HG03039 (cell line): ENCODE results near the gene OR2T2.
A peak's percentile ranks its signal among the peaks of the same experiment; 100 is the strongest.
"Not testable (repeated sequence)": the region's sequence is repeated elsewhere in the genome, so short reads cannot be mapped to it uniquely, and the experiment has no call there.

Experiments used
- ATAC-seq: cut with Tn5 transposase; IDR thresholded peaks from one replicate; pipeline ENCODE4 v1.9.1; 2021; ENCODE audit warnings: mild to moderate bottlenecking, moderate library complexity; ENCODE audit not compliant: unreplicated experiment

Gene OR2T2

DNA sequence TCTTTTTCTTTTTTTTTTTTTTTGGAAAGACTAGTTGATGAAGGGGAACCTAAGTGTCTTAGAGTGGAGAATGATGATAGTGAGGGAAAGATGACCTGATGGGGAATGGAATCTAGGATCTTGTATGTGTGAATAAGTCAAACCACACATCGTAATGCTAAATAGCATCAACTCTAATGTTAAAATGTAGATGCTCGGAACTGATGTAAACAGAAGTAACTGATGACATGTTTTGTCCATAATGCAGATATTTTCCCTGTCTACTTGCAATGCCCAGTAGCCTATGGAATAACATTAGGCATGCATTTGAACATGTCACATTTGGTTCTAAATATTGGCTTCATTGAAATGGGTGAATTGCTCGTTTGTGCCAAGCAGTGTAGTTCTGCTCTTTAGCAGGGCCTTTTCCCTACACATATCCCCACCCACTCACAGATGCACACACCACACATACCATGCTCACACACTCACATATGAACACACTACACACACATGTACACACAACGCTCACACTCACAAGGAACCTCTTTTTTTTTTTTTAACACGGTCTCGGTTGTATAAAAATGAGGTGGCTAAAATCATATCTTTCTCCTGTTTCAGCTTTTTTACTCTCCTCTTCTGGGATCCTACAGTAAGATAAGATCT lies 4.5 kb downstream of the OR2T2 start:
- not testable (repeated sequence) for ATAC-seq

DNA sequence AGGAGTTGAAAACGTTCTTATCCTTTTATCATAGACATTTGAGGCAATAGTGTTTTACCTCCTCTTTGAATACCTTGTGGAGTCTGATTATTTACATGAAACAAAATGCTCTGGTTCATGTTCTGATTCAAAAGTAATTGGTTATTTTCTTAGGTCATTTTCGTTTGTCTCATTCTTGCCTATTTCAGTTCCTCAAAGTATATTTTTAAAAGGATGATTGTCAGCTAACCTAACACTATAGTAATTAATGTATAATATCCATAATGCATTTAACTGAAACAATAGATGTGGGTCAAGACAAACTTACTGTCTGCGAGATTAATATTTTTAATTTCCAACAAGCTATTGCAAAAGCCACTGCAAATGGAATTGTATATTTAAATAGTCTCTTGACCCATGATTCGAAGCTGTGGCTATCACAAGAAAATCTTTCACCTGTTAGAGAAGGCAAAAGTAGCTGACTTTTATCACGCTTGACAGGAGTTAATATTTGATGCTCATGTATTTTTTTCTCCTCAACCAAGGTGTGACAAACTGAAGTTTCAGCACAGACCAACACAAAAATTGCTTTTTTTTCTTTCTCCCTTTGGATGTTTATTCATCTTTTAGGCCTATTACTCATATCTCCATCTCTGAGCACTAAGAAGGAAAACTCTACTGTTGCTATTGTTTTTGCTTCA lies 5.2 kb downstream of the OR2T2 start:
- ATAC-seq, result peak; percentile 50

DNA sequence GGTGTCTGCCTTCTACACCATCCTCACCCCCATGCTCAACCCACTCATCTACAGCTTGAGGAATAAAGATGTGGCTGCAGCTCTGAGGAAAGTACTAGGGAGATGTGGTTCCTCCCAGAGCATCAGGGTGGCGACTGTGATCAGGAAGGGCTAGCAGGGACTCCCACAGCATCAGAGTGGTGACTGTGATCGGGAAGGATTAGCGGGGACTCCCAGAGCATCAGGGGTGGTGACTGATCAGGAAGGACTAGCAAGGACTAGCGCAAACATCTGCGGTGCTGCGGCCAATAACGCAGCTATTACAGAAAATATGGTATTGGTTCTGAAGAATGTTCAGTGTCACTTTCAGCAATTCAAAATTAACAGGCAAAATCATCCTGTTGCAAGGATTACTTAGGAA lies 8.2 kb downstream of the OR2T2 start:
- ATAC-seq, result not testable (repeated sequence)

DNA sequence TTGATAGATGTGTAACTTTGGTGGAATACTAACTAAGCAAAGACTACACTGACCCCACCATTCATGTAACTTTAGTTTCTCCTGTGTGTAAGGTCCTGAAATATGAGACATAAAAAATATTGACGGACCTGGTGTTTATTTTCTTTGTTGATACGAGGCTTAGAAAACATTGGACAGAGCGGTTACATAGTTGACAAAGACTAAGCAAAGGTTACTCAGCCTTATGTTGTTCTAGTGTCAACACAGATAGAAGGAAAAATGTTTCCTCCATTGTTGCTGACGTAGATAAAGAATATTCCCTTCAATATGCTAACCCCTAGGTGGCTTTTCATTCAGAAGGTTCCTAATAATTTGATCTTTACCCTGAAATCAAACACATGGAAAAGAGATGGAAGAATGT lies 9.6 kb downstream of the OR2T2 start:
- ATAC-seq, result not testable (repeated sequence)

DNA sequence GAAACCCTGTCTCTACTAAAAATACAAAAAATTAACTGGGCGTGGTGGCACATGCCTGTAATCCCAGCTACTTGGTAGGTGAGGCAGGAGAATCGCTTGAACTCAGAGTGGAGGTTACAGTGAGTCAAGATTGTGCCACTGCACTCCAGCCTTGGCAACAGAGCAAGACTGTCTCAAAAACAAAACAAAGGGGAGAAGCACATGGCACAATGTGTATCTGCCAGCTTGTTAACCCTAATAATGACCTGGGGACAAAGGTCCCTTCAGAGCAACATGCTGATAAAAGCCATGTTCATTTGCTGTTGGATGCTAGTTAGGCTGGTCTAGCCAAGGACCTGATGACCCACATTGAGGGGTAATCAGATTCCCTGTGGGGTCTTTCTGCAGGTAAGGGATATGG lies 11.2 kb downstream of the OR2T2 start:
- ATAC-seq, result not testable (repeated sequence)

DNA sequence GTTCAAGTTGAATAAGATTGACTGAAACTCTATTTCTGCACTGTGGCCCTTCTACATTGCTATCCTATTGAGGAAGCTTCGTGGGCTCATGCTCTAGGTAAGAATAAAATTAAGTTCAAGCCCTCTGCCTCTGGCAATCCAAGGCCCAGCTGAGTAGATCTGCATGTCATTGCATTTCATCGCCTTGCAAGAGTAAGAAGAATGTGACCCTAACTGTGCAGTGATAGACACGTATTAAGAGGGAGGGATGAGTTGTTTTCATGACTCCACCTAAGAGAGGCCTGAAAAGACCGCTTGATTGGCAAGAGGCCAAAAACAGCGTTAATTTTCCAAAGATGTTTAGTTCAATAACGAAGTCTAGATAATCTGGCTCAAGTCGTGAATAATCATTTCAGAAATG lies 13.7 kb downstream of the OR2T2 start:
- not testable (repeated sequence) for ATAC-seq

DNA sequence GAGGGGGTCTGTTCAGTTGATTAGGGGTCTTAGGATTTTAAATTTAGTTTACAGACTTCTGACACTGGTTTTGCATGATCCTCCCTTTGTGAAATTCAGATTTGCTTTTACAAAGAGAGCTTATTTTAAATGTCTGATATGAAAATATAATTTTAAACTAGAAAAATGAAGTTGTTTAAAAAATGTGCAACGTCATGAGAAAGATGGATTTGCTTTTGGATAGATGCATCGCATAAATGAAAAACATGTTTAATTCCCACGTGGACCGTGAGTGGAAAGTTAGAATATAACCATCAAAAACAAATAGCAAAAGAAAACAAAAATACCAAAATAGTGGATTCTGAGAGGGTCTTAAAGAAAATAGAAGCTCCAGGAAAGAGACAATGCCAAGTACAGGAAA lies 25.7 kb downstream of the OR2T2 start:
- ATAC-seq, result no peak

DNA sequence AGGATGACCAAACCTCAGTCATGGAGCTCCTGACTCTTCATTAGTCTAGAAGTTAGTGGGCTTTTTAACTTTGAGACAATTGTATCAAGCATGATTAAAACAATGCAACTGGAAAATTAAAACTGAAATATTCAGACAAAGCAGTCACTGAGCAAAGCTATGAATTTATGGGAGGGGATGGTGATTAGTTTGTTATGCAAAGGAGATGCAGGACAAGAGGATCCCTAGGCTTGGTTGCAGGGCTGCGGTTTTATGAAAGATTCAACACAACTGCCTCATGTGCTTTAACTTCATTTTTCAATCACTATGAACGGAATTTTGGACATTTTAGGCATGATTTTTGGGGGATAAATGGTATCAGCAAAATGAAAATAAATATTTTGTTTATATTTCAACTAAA lies 26.7 kb downstream of the OR2T2 start:
- ATAC-seq, result not testable (repeated sequence)

DNA sequence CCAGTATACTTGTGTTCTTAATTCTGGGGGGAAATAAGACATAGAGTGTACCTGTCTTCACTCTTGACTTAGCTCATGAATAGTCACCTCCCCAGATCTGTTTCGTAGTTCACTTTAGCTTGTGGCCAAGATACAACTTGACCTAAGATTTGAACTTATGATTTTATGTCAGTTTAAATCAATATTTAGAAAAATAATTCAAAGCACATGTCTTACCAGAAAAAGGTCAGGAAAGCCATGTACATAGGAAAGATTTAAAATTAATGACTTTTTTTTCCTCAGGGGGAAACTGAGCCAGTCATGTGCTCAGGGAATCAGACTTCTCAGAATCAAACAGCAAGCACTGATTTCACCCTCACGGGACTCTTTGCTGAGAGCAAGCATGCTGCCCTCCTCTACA lies 27.6 kb downstream of the OR2T2 start, which contains the start of gene OR2T3:
Gene OR2T3, plus strand, starts transcription at position 301 of the 400 bp plus-strand sequence. Its CDS starts 0 bp downstream, at position 301.
- not testable (repeated sequence) for ATAC-seq

DNA sequence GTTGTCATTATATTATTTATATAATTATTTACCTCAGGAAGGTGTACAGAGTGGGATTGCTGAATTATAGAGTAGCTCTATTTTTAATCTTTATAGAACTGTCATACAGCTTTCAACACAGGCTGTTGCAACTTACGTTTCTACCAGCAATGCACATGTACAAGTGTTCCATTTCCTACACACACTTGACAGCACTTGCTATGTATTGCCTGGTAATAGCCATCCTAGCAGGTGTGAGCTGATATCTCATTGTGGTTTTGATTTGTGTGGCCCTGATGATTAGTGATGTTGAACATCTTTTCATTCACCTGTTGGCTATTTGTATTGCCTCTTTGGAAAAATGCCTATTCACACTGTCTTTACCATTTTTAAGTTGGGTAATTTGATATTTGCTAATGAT lies 30.2 kb downstream of the OR2T2 start:
- ATAC-seq, result peak; percentile 76

DNA sequence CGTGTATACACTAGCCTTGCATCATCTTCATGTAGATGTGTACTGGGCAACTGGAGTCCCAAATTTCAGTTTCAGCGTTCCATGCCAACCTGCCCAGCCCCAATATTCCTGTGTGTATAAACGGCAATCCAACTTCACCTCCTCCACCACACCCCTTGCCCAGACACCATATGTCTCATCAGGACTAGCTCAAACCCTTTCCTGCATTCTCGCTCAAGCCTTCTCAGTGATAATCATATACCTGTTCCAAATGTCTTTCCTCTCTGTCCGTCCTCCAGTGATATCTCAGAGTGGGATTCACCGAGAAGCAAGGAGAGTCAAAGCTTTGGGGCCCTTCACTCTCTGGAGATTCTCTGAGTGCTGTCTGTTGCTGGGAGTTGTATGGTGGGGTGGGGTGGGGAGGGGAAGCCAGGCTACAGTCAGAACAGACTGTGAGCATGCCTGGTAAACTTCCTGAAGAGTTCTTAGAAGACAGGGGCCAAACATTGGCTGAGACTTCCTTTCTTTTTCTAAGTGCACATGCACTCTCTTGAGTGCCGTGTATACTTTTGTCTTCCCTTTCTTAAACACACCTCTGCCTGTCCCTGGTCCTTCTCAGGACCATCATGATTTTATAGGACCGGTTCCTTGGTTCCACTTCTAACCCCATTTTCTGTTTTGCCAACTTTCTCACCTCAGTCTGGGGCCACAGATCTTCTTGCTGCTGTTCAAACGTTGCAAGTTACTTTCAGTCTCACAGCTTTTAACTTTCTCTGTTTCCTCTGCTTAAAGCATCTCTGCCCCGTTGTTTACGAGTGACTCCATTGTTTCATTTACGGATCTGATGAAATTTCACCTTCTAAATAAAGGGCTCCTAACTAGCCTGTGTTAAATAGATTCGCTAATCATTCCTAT lies 36.5 kb downstream of the OR2T2 start:
- ATAC-seq, result peak; percentile 81

DNA sequence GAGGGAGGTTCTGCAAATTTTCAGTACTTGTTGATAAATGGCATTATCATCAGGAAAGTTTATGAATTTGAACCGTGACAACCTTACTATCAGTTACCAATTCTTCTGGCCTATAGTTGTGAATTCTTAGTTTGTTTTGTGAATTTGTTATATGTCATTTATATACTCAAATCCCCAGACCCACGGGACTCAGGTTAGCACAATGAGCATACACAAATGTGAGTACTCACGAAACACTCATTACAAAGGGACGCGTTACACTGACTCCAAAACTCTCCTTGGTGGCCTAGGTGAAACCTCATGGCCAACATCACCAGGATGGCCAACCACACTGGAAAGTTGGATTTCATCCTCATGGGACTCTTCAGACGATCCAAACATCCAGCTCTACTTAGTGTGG lies 42.9 kb downstream of the OR2T2 start, which contains the start of gene OR2T5:
Gene OR2T5, plus strand, starts transcription at position 301 of the 400 bp plus-strand sequence. Its CDS starts 0 bp downstream, at position 301.
- not testable (repeated sequence) for ATAC-seq

DNA sequence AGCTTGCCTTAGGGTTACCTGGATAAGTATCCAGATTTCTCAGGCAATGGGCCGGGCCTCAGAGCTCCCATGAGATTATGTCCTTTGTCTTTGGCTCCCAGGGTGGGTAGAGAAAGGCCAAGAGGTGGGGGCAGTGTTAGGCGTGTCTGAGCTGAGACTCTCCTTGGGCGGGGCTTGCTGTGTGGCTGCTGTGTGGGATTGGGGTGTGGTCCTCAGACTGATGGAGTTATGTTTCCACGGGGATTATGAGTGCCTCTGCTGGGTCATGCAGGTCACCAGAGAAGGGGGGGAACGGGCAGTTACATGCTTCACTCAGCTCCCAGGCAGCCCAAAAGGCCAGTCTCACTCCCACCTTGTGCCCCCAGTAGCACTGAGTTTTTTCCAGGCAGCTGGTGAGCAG lies 51.2 kb downstream of the OR2T2 start:
- ATAC-seq, result not testable (repeated sequence)

DNA sequence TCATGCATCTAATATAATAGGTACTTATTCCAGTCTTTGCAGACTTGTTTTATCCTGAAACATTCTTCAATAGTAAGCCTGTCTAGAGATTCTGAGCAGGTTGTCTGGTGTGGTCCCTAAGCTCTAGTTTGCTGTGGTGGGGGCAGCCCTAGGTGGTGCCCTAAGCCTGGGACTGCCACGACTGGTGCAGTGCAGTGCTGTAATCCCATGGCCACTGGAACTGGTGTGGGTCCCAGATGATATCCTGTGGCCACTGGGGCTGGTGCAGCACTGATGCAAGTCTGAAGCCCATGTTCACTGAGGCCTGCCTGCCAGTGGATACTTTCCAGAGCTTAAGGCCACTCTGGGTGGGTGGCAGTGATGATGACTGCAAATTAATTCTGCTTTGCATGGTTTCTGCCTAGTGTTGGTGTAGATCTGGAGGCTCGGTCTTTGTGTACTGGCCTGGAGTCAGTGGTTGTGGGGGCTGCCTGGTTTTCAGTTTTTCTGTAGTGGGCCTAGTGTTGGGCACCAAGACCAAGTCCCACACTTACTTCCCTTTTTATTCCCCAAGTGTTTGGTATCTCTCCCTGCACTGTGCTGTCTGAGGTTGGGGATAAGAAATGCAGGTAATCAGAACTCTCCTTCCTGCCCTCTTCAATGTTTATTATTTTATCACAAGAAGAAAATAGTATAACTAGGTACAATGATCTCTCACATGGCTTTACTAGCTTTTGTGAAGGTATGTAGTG lies 55.0 kb downstream of the OR2T2 start:
- not testable (repeated sequence) for ATAC-seq
